WTC11 (cell line): ENCODE data around the gene GATB. TPM values are rescaled to one million over a fixed set of nuclear protein-coding genes. Genes with fewer than 3 reads are reported as not detected.

Source experiments
- ATAC-seq: fragments of 200-7000 bp; cut with Tn5 transposase; 2 replicates; pipeline ENCODE4 v1.10.0; 2021; ENCODE audit warnings: mild to moderate bottlenecking, moderate library complexity
- CTCF ChIA-PET: fragments of 300-600 bp; sonication (Branson Sonifier 250); formaldehyde crosslinking; loops from one replicate; lab custom pipeline; 2021; ENCODE audit warnings: antibody characterized with exemption; lab: Charles Lee
- POLR2A ChIA-PET: fragments of 350-600 bp; sonication (Branson Sonifier 250); formaldehyde crosslinking; loops from one replicate; lab custom pipeline; 2021; ENCODE audit warnings: antibody characterized with exemption; lab: Charles Lee
- DNase-seq: peaks from one replicate; pipeline ENCODE4 v3.0.0; 2021; ENCODE audit warnings: low spot score
- H3K27ac Mint-ChIP-seq: 2 replicates; pipeline ENCODE4 v1.8.0; 2021; ENCODE audit warnings: mixed read lengths
- H3K27me3 Mint-ChIP-seq: 2 replicates; pipeline ENCODE4 v1.8.0; 2021; ENCODE audit warnings: low read depth, mild to moderate bottlenecking, moderate library complexity, mixed read lengths
- H3K36me3 Mint-ChIP-seq: 2 replicates; pipeline ENCODE4 v1.8.0; 2021; ENCODE audit warnings: mixed read lengths
- H3K4me1 Mint-ChIP-seq: 2 replicates; pipeline ENCODE4 v1.8.0; 2022; ENCODE audit warnings: mixed read lengths
- H3K4me3 Mint-ChIP-seq: 2 replicates; pipeline ENCODE4 v1.8.0; 2021; ENCODE audit warnings: mild to moderate bottlenecking, moderate library complexity, mixed read lengths
- H3K9me3 Mint-ChIP-seq: 2 replicates; pipeline ENCODE4 v1.8.0; 2021; ENCODE audit warnings: mixed read lengths
- AR ChIP-seq: fragments of 250-450 bp; sonication (Bioruptor Pico); IDR thresholded peaks from 2 replicates; pipeline ENCODE4 v1.9.0; 2021; ENCODE audit warnings: mild to moderate bottlenecking
- ELF4 ChIP-seq: sonication (generic); formaldehyde crosslinking; IDR thresholded peaks from 2 replicates; pipeline ENCODE4 v1.8.1; 2022; ENCODE audit warnings: low read depth, mild to moderate bottlenecking, moderate library complexity, missing genetic modification reagents
- ESRRA ChIP-seq: sonication (generic); formaldehyde crosslinking; IDR thresholded peaks from 2 replicates; pipeline ENCODE4 v1.8.1; 2022; ENCODE audit warnings: mild to moderate bottlenecking, missing genetic modification reagents, borderline replicate concordance
- FOXP1 ChIP-seq: sonication (generic); formaldehyde crosslinking; IDR thresholded peaks from 2 replicates; pipeline ENCODE4 v1.8.0; 2022; ENCODE audit warnings: missing genetic modification reagents, mild to moderate bottlenecking, moderate library complexity, borderline replicate concordance
- FOXP4 ChIP-seq: sonication (generic); formaldehyde crosslinking; IDR thresholded peaks from 2 replicates; pipeline ENCODE4 v1.8.0; 2022; ENCODE audit warnings: mild to moderate bottlenecking, missing genetic modification reagents
- GRHL2 ChIP-seq: fragments of 250-450 bp; sonication (Bioruptor Pico); IDR thresholded peaks from 2 replicates; pipeline ENCODE4 v1.8.0; 2022; ENCODE audit warnings: mild to moderate bottlenecking, moderate library complexity; ENCODE audit not compliant: insufficient replicate concordance, severe bottlenecking
- GTF2I ChIP-seq: fragments of 250-450 bp; sonication (Bioruptor Pico); conservative IDR thresholded peaks from 2 replicates; pipeline ENCODE4 v1.4.0; 2021; ENCODE audit warnings: mild to moderate bottlenecking
- JUN ChIP-seq: sonication (generic); formaldehyde crosslinking; IDR thresholded peaks from 2 replicates; pipeline ENCODE4 v1.8.0; 2023; ENCODE audit warnings: mild to moderate bottlenecking, missing genetic modification reagents
- KAT7 ChIP-seq: sonication (generic); formaldehyde crosslinking; IDR thresholded peaks from 2 replicates; pipeline ENCODE4 v1.8.1; 2023; ENCODE audit warnings: missing genetic modification reagents, mild to moderate bottlenecking, borderline replicate concordance
- NFATC4 ChIP-seq: fragments of 250-450 bp; sonication (Bioruptor Pico); IDR thresholded peaks from 2 replicates; pipeline ENCODE4 v1.9.0; 2021; ENCODE audit warnings: mild to moderate bottlenecking
- NR2C2 ChIP-seq: sonication (generic); formaldehyde crosslinking; IDR thresholded peaks from 2 replicates; pipeline ENCODE4 v1.8.0; 2022; ENCODE audit warnings: mild to moderate bottlenecking, missing genetic modification reagents
- NR3C1 ChIP-seq: sonication (generic); formaldehyde crosslinking; conservative IDR thresholded peaks from 2 replicates; pipeline ENCODE4 v1.8.1; 2023; ENCODE audit warnings: low read depth, mild to moderate bottlenecking, missing genetic modification reagents
- SMAD4 ChIP-seq: sonication (generic); formaldehyde crosslinking; IDR thresholded peaks from 2 replicates; pipeline ENCODE4 v1.8.0; 2022; ENCODE audit warnings: mild to moderate bottlenecking, missing genetic modification reagents
- SOX15 ChIP-seq: fragments of 250-450 bp; sonication (Bioruptor Pico); IDR thresholded peaks from 2 replicates; pipeline ENCODE4 v1.9.0; 2021; ENCODE audit warnings: mild to moderate bottlenecking
- USF1 ChIP-seq: sonication (generic); formaldehyde crosslinking; IDR thresholded peaks from 2 replicates; pipeline ENCODE4 v1.8.0; 2022; ENCODE audit warnings: mild to moderate bottlenecking, missing genetic modification reagents
- ZNF263 ChIP-seq: sonication (generic); formaldehyde crosslinking; IDR thresholded peaks from 2 replicates; pipeline ENCODE4 v1.8.1; 2022; ENCODE audit warnings: low read depth, mild to moderate bottlenecking, moderate library complexity, missing genetic modification reagents
- ZNF416 ChIP-seq: fragments of 250-450 bp; sonication (Bioruptor Pico); IDR thresholded peaks from 2 replicates; pipeline ENCODE4 v1.9.0; 2021; ENCODE audit warnings: mild to moderate bottlenecking, inconsistent platforms
- ZNF423 ChIP-seq: fragments of 250-450 bp; sonication (Bioruptor Pico); IDR thresholded peaks from 2 replicates; pipeline ENCODE4 v2.1.2; 2022; ENCODE audit warnings: mild to moderate bottlenecking, moderate library complexity
- total RNA-seq: library from RNA; stranded (reverse); gene quantifications from 3 replicates; pipeline ENCODE4 v1.2.3, GENCODE V29; 2021

The GATB gene
- total RNA-seq, 1 experiment from 2014 or later = 22.7 TPM

GRCh38 chr4:151670843-151671242 lies 90.0 kb downstream of the GATB start (continued):
- TF ChIP-seq USF1 (CRISPR knock-in tag) (no peak), ELF4 (CRISPR knock-in tag) (no peak)
- TF ChIP-seq, all 79 proteins: peak for 0

GRCh38 chr4:151669990-151670389 lies 90.8 kb downstream of the GATB start:
- no peak for ATAC-seq
- ChIA-PET CTCF (no interaction called here), POLR2A (no interaction called here)
- Mint-ChIP-seq H3K4me1 (peaks cover 11% of the 10 kb centered on the region), H3K9me3 (no peaks in the 10 kb centered on the region), H3K36me3 (no peaks in the 10 kb centered on the region), H3K4me3 (no peak overlapping the region), H3K27ac (peak overlapping the region; percentile 47; the same call in 1 of the 2 replicates), H3K27me3 (no peaks in the 10 kb centered on the region)
- DNase-seq = no peak
- TF ChIP-seq AR (no peak), SMAD4 (CRISPR knock-in tag) (no peak), KAT7 (CRISPR knock-in tag) (no peak), NFATC4 (CRISPR knock-in tag) (no peak), JUN (CRISPR knock-in tag) (no peak)

- Mint-ChIP-seq H3K9me3 (no peaks in the 10 kb centered on the region), H3K27ac (peak overlapping the region; percentile 57; the same call in 1 of the 2 replicates), H3K4me3 (no peak overlapping the region), H3K27me3 (no peaks in the 10 kb centered on the region), H3K4me1 (peaks cover 1% of the 10 kb centered on the region), H3K36me3 (peaks cover 5% of the 10 kb centered on the region; the same call in 1 of the 2 replicates)
- CTCF ChIA-PET = no interaction called here
- DNase-seq = no peak
- POLR2A ChIA-PET = no interaction called here
- ATAC-seq = no peak
- no peak for TF ChIP-seq SOX15 (CRISPR knock-in tag)
- TF ChIP-seq ZNF416 (CRISPR knock-in tag) = no peak
- no peak for TF ChIP-seq GTF2I (CRISPR knock-in tag)
- no peak for TF ChIP-seq GRHL2 (CRISPR knock-in tag)
- no peak for TF ChIP-seq FOXP1 (CRISPR knock-in tag)
These were observed 92.0 kb downstream of the GATB start for GRCh38 chr4:151668689-151669402.

- no peak for TF ChIP-seq FOXP4 (CRISPR knock-in tag)
- TF ChIP-seq ZNF423 (CRISPR knock-in tag) = no peak
- no peak for TF ChIP-seq ZNF263 (CRISPR knock-in tag)
- TF ChIP-seq NR3C1 (CRISPR knock-in tag) = no peak
- TF ChIP-seq ESRRA (CRISPR knock-in tag) = no peak
- TF ChIP-seq FOXP1 (CRISPR knock-in tag) = no peak
- no peak for TF ChIP-seq NR2C2 (CRISPR knock-in tag)
- no peaks in the 10 kb centered on the region for H3K9me3 Mint-ChIP-seq
- peaks cover 11% of the 10 kb centered on the region for H3K36me3 Mint-ChIP-seq
- ChIA-PET CTCF (interaction anchor here (1.3 kb wide), 1 partner anchor 23 kb away, joined by 3 read pairs; no protein-coding TSS in a partner anchor), POLR2A (no interaction called here)
- H3K27me3 Mint-ChIP-seq = no peaks in the 10 kb centered on the region
- no peaks in the 10 kb centered on the region for H3K4me1 Mint-ChIP-seq
- H3K4me3 Mint-ChIP-seq = no peak overlapping the region
- DNase-seq (no peak), ATAC-seq (no peak)
- H3K27ac Mint-ChIP-seq = no peak overlapping the region
These were observed 93.1 kb downstream of the GATB start for GRCh38 chr4:151667666-151668065.
